Activated CD4-positive, alpha-beta T cell treated with anti-CD3 and anti-CD28 coated beads, Interleukin-2, Interleukin-4, amounts not matched to agents 100 ng/mL and 50 ng/mL, durations not matched to agents 16 hours and 8 hours (primary cell): Measurements from ENCODE around the gene SNX6.
"Not testable (repeated sequence)": the region's sequence is repeated elsewhere in the genome, so short reads cannot be mapped to it uniquely, and the experiment has no call there.

Experiments
- DNase-seq: peaks from one replicate; pipeline ENCODE4 v3.0.0-alpha.2; 2020; ENCODE audit warnings: low spot score

The SNX6 gene

GRCh38 chr14:34521071-34521470 lies 108.9 kb downstream of the SNX6 start:
- DNase-seq: not testable (repeated sequence)

- DNase-seq: not testable (repeated sequence)
These were observed 109.5 kb downstream of the SNX6 start for GRCh38 chr14:34520304-34520970.
